Liver (tissue), 9 donors: ENCODE measurements around the gene SIN3B. TPM values are rescaled to one million over a fixed set of nuclear protein-coding genes. Genes with fewer than 3 reads are reported as not detected.

ENCODE experiments used
- DNase-seq: peaks from one replicate; pipeline ENCODE4 v3.0.0-alpha.2; 2017; ENCODE audit warnings: low spot score
- H3K27ac ChIP-seq, 2 donors: one replicate each; pipeline ENCODE4 v1.7.0; 2013; ENCODE audit warnings: inconsistent platforms in 2 of 2, low read length in 2 of 2, control low read depth in 1 of 2, low read depth in 1 of 2, mild to moderate bottlenecking in 1 of 2
- H3K27me3 ChIP-seq, 4 donors: one replicate each; pipeline versions ENCODE4 v1.6.1 to v1.7.0; 2013; ENCODE audit warnings: low read length in 3 of 4, inconsistent platforms in 1 of 4, mild to moderate bottlenecking in 1 of 4, moderate library complexity in 1 of 4; ENCODE audit not compliant: control insufficient read depth in 4 of 4, insufficient read depth in 4 of 4
- H3K36me3 ChIP-seq, 4 donors: one replicate each; pipeline versions ENCODE4 v1.6.1 to v1.7.0; 2013; ENCODE audit warnings: low read length in 3 of 4, mild to moderate bottlenecking in 3 of 4, low read depth in 1 of 4, moderate library complexity in 1 of 4; ENCODE audit not compliant: control insufficient read depth in 4 of 4, insufficient read depth in 3 of 4
- H3K4me1 ChIP-seq, 4 donors: one replicate each; pipeline versions ENCODE4 v1.6.1 to v1.7.0; 2013; ENCODE audit warnings: low read length in 3 of 4, mild to moderate bottlenecking in 3 of 4, moderate library complexity in 1 of 4; ENCODE audit not compliant: control insufficient read depth in 4 of 4, insufficient read depth in 4 of 4
- H3K4me3 ChIP-seq, 3 donors: one replicate each; pipeline versions ENCODE4 v1.6.1 to v1.7.0; 2013; ENCODE audit warnings: low read length in 3 of 3, control low read depth in 1 of 3, low read depth in 1 of 3, mild to moderate bottlenecking in 1 of 3
- H3K9ac ChIP-seq, 2 donors: one replicate each; pipeline ENCODE4 v1.7.0; 2013; ENCODE audit warnings: low read length in 2 of 2, mild to moderate bottlenecking in 2 of 2, moderate library complexity in 2 of 2, control low read depth in 1 of 2, low read depth in 1 of 2
- H3K9me3 ChIP-seq, 4 donors: one replicate each; pipeline versions ENCODE4 v1.6.1 to v1.7.0; 2013; ENCODE audit warnings: low read length in 3 of 4; ENCODE audit not compliant: control insufficient read depth in 4 of 4
- ATF3 ChIP-seq: IDR thresholded peaks from 2 replicates; pipeline ENCODE4 v1.6.1; 2016; ENCODE audit warnings: antibody characterized with exemption
- CTCF ChIP-seq: fragments of 150-350 bp; IDR thresholded peaks from 2 replicates; pipeline ENCODE4 v1.5.1; 2017; ENCODE audit warnings: improper control_type of control experiment, low read depth, low read length; ENCODE audit not compliant: missing input control
- EGR1 ChIP-seq, 2 donors: IDR thresholded peaks; 2 replicates each; pipeline ENCODE4 v1.6.1; 2016 to 2018; ENCODE audit warnings: antibody characterized with exemption in 2 of 2, low read depth in 2 of 2
- FOXA1 ChIP-seq: IDR thresholded peaks from 2 replicates; pipeline ENCODE4 v1.6.1; 2016; ENCODE audit warnings: antibody characterized with exemption
- FOXA2 ChIP-seq: IDR thresholded peaks from 2 replicates; pipeline ENCODE4 v1.6.1; 2016; ENCODE audit warnings: antibody characterized with exemption
- GABPA ChIP-seq, 2 donors: IDR thresholded peaks in 1 of 2; conservative IDR thresholded peaks in 1 of 2; 2 replicates each; pipeline ENCODE4 v1.6.1; 2016; ENCODE audit warnings: antibody characterized with exemption in 2 of 2, mild to moderate bottlenecking in 1 of 2, moderate library complexity in 1 of 2
- HNF4A ChIP-seq, 2 donors: conservative IDR thresholded peaks; 2 replicates each; pipeline ENCODE4 v1.6.1; 2016; ENCODE audit warnings: antibody characterized with exemption in 2 of 2, mild to moderate bottlenecking in 2 of 2
- HNF4G ChIP-seq: IDR thresholded peaks from 2 replicates; pipeline ENCODE4 v1.6.1; 2016; ENCODE audit warnings: antibody characterized with exemption
- JUND ChIP-seq, 2 donors: IDR thresholded peaks; 2 replicates each; pipeline ENCODE4 v1.6.1; 2016; ENCODE audit warnings: antibody characterized with exemption in 2 of 2
- MAX ChIP-seq: IDR thresholded peaks from 2 replicates; pipeline ENCODE4 v1.6.1; 2016; ENCODE audit warnings: antibody characterized with exemption
- NR2F2 ChIP-seq: IDR thresholded peaks from 2 replicates; pipeline ENCODE4 v1.6.1; 2016; ENCODE audit warnings: antibody characterized with exemption
- RAD21 ChIP-seq, 2 donors: IDR thresholded peaks; 2 replicates each; pipeline ENCODE4 v1.6.1; 2016; ENCODE audit warnings: antibody characterized with exemption in 2 of 2, mild to moderate bottlenecking in 2 of 2
- REST ChIP-seq: IDR thresholded peaks from 2 replicates; pipeline ENCODE4 v1.6.1; 2016; ENCODE audit warnings: antibody characterized with exemption, mild to moderate bottlenecking
- RXRA ChIP-seq, 2 donors: IDR thresholded peaks; 2 replicates each; pipeline ENCODE4 v1.6.1; 2017 to 2018; ENCODE audit warnings: antibody characterized with exemption in 2 of 2, mild to moderate bottlenecking in 1 of 2
- SP1 ChIP-seq: IDR thresholded peaks from 2 replicates; pipeline ENCODE4 v1.6.1; 2018; ENCODE audit warnings: antibody characterized with exemption, mild to moderate bottlenecking
- TAF1 ChIP-seq: conservative IDR thresholded peaks from 2 replicates; pipeline ENCODE4 v1.6.1; 2016; ENCODE audit warnings: antibody characterized with exemption, mild to moderate bottlenecking
- YY1 ChIP-seq: IDR thresholded peaks from 2 replicates; pipeline ENCODE4 v1.6.1; 2016; ENCODE audit warnings: antibody characterized with exemption, mild to moderate bottlenecking
- WGBS: extraction: QIAGEN DNeasy Blood & Tissue Kit; methylation state at CpG from one replicate; pipeline ENCODE4 v1.1.7; 2013; 5-methylcytosine and 5-hydroxymethylcytosine counted together
- polyA plus RNA-seq, 2 donors: library from polyadenylated mRNA; stranded (reverse) in 1 of 2; unstranded in 1 of 2; fragments of 200-250 nt in 1 of 2; fragments of >200 nt in 1 of 2; fragmentation: Nextera tagmentation in 1 of 2; extraction: Ambion mirVana in 1 of 2; gene quantifications; one replicate each; pipeline versions ENCODE4 v1.2.1 to v1.2.3, GENCODE V29; 2013 to 2015
- total RNA-seq, 2 donors: library from RNA; depleted of rRNA; stranded (reverse); fragments of >200 nt; gene quantifications; one replicate each; pipeline ENCODE4 v1.2.3, GENCODE V29; 2014
- TF ChIP-seq, protein P1 (sequence below): IDR thresholded peaks from 2 replicates; pipeline ENCODE4 v1.6.1; 2016; ENCODE audit warnings: antibody characterized with exemption
- donor health status: healthy.
- donor health status: healthy.
- donor health status: healthy.
- donor health status: healthy.
- donor health status: healthy.

SIN3B gene
- total and polyA plus RNA-seq, 4 donors, result 6.1 to 17.1 (median 8.6) TPM

DNA sequence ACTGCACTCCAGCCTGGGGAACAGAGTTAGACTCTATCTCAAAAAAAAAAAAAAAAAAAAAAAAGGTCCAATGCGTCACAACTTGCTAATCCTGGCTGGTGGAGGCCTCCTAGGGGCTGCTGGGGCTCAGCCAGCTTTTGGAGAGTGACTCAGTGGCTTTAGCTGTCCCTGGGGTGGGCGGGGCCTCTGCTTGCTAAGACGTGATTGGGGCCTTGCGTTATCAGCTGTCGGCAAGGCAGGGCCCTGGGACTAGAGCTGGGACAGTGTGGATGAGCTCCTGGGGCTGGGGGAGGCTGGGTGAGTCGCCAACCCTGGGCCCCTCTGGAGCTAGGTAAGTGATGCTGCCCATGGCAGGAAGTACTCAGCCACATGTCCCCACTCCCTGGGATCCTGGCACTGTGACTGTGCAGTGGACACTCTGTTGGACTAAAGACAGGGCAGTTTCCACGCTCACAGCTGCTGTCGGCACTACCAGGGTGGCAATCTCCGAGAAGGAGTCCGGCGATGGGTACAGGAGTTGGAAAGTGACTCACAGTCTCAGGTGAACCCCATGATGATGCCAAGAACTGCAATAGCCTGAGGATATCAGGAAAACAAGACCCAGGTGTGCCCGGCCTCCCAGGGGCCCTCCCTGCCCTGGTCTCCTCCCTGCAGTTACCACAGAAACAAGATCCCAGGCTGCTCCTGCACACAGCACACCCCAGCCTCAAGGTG, 91.8 kb downstream of the SIN3B start:
- no peaks in the 10 kb centered on the region for H3K27me3 ChIP-seq
- H3K27ac ChIP-seq, result no peak overlapping the region
- no peaks in the 10 kb centered on the region for H3K4me1 ChIP-seq
- H3K36me3 ChIP-seq, result no peaks in the 10 kb centered on the region
- H3K4me3 ChIP-seq, result no peak overlapping the region
- H3K9ac ChIP-seq, result no peak overlapping the region
- TF ChIP-seq JUND (IDR thresholded peaks at IDR 0.05), result no peak
- TF ChIP-seq FOXA1, result no peak
- TF ChIP-seq REST, result no peak
- TF ChIP-seq RXRA (IDR thresholded peaks at IDR 0.05), result no peak
- no peak for TF ChIP-seq FOXA2
- TF ChIP-seq YY1, result no peak
- TF ChIP-seq MAX, result no peak
- no peak for TF ChIP-seq CTCF
- no peak for TF ChIP-seq HNF4G
- no peak for TF ChIP-seq GABPA (IDR thresholded peaks at IDR 0.05 in 1 of 2, conservative IDR thresholded peaks at IDR 0.05 in 1 of 2)
- no peak for TF ChIP-seq EGR1 (IDR thresholded peaks at IDR 0.05; ENCODE audit: low read depth in 2 of 2)
- no peak for TF ChIP-seq ATF3
- TF ChIP-seq, protein P1, sequence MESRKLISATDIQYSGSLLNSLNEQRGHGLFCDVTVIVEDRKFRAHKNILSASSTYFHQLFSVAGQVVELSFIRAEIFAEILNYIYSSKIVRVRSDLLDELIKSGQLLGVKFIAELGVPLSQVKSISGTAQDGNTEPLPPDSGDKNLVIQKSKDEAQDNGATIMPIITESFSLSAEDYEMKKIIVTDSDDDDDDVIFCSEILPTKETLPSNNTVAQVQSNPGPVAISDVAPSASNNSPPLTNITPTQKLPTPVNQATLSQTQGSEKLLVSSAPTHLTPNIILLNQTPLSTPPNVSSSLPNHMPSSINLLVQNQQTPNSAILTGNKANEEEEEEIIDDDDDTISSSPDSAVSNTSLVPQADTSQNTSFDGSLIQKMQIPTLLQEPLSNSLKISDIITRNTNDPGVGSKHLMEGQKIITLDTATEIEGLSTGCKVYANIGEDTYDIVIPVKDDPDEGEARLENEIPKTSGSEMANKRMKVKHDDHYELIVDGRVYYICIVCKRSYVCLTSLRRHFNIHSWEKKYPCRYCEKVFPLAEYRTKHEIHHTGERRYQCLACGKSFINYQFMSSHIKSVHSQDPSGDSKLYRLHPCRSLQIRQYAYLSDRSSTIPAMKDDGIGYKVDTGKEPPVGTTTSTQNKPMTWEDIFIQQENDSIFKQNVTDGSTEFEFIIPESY, result no peak
- no peak for TF ChIP-seq TAF1
- no peak for TF ChIP-seq RAD21 (IDR thresholded peaks at IDR 0.05)
- no peak for TF ChIP-seq NR2F2
- no peak for TF ChIP-seq HNF4A (conservative IDR thresholded peaks at IDR 0.05)
- TF ChIP-seq SP1, result no peak
- H3K9me3 ChIP-seq, result peaks cover 0 to 13% (median 7%) of the 10 kb centered on the region in 4 donors
- WGBS, result 83% methylated on average over 12 of the region's 12 CpGs
- DNase-seq, result no peak
